K562 (cell line): ENCODE data around the gene SRPK1. TPM values are rescaled to one million over a fixed set of nuclear protein-coding genes. Genes with fewer than 3 reads are reported as not detected.

ENCODE experiments used
- ATAC-seq: fragments of 200-7000 bp; cut with Tn5 transposase; 3 replicates; pipeline ENCODE4 v1.9.1; 2020; ENCODE audit warnings: moderate library complexity
- BruUV-seq: library from RNA; stranded (reverse); fragments of 400-500 nt; replicated peaks from 2 replicates; lab custom pipeline; 2021; lab: Mats Ljungman, UMichigan
- CTCF ChIA-PET: fragments of 300-600 bp; formaldehyde crosslinking; extraction: SDS; loops from one replicate; lab custom pipeline; 2021; ENCODE audit warnings: low intra/inter-chr PET ratio; lab: Yijun Ruan, JAX
- POLR2A ChIA-PET: fragments of 300-600, 350-650 bp; sonication (Branson Sonifier 250); formaldehyde crosslinking; extraction: SDS; loops from one replicate; lab custom pipeline; 2021; ENCODE audit warnings: antibody characterized with exemption, inconsistent platforms; lab: Yijun Ruan, JAX
- DNase-seq, 4 experiments: peaks; one replicate each; pipeline versions ENCODE4 v3.0.0 to v3.0.0-alpha.2; 2011 to 2018; ENCODE audit warnings: low spot score in 3 of 4, mixed read lengths in 3 of 4; ENCODE audit errors: extremely low read depth in 1 of 4
- FAIRE-seq: peaks from 2 replicates; lab custom pipeline; 2011; peaks lifted over from hg19 to GRCh38; lab: Jason Lieb, UNC
- H2AFZ ChIP-seq: 2 replicates; pipeline ENCODE4 v1.6.0; 2011; ENCODE audit warnings: low read depth, low read length, control low read depth, inconsistent platforms
- H3K27ac ChIP-seq: fragments of 200-600 bp; 3 replicates; pipeline ENCODE4 v1.8.0; 2011; ENCODE audit warnings: low read depth, mild to moderate bottlenecking, control low read depth, inconsistent platforms, low read length, moderate library complexity, mixed read lengths; ENCODE audit errors: extremely low read depth
- H3K27me3 ChIP-seq, 2 experiments: fragments of 300-600 bp in 1 of 2; 2 replicates in 1 of 2; 3 replicates in 1 of 2; pipeline versions ENCODE4 v1.6.0 to v1.8.0; 2011; ENCODE audit warnings: inconsistent platforms in 2 of 2, low read length in 2 of 2, mild to moderate bottlenecking in 1 of 2, mixed read lengths in 1 of 2, moderate library complexity in 1 of 2; ENCODE audit not compliant: control insufficient read depth in 2 of 2, insufficient read depth in 2 of 2
- H3K36me3 ChIP-seq: fragments of 300-600 bp; 3 replicates; pipeline ENCODE4 v1.8.0; 2011; ENCODE audit warnings: mild to moderate bottlenecking, low read length, inconsistent platforms; ENCODE audit not compliant: control insufficient read depth, insufficient read depth
- H3K4me1 ChIP-seq, 2 experiments: fragments of 200-600 bp in 1 of 2; replicated peaks in 1 of 2; 2 replicates in 1 of 2; 3 replicates in 1 of 2; pipeline versions ENCODE4 v1.5.1 to v1.8.0; 2011; ENCODE audit warnings: inconsistent platforms in 2 of 2, low read length in 2 of 2, mild to moderate bottlenecking in 1 of 2, mixed read lengths in 1 of 2, moderate library complexity in 1 of 2; ENCODE audit not compliant: control insufficient read depth in 2 of 2, insufficient read depth in 2 of 2
- H3K4me2 ChIP-seq: 2 replicates; pipeline ENCODE4 v1.6.1; 2011; ENCODE audit warnings: low read length, control low read depth, inconsistent platforms, mixed read lengths; ENCODE audit not compliant: insufficient read depth
- H3K4me3 ChIP-seq: fragments of 200-600 bp; sonication (generic), shearing (Covaris generic); 2 replicates; pipeline ENCODE4 v1.5.1; 2016; ENCODE audit warnings: control low read depth, inconsistent platforms
- H3K79me2 ChIP-seq: fragments of 200-600 bp; 3 replicates; pipeline ENCODE4 v1.8.0; 2011; ENCODE audit warnings: low read length, inconsistent platforms; ENCODE audit not compliant: control insufficient read depth, insufficient read depth
- H3K9ac ChIP-seq, 2 experiments: 2 replicates each; pipeline versions ENCODE4 v1.6.0 to v1.6.1; 2011; ENCODE audit warnings: low read depth in 2 of 2, low read length in 2 of 2, control low read depth in 1 of 2, inconsistent platforms in 1 of 2, mild to moderate bottlenecking in 1 of 2, mixed read lengths in 1 of 2; ENCODE audit not compliant: insufficient read depth in 1 of 2
- H3K9me1 ChIP-seq: one replicate; pipeline ENCODE4 v1.6.0; 2011; ENCODE audit warnings: inconsistent platforms, mild to moderate bottlenecking, low read length, moderate library complexity; ENCODE audit not compliant: control insufficient read depth, insufficient read depth
- H3K9me3 ChIP-seq: replicated peaks from 2 replicates; pipeline ENCODE4 v1.5.1; 2011; ENCODE audit warnings: low read depth, low read length, inconsistent platforms; ENCODE audit not compliant: control insufficient read depth, insufficient read depth
- H4K20me1 ChIP-seq: replicated peaks from 2 replicates; pipeline ENCODE4 v1.6.1; 2011; ENCODE audit warnings: low read length, inconsistent platforms, mixed read lengths; ENCODE audit not compliant: control insufficient read depth, insufficient read depth
- JUN ChIP-seq, 2 experiments: sonication (generic) in 1 of 2; formaldehyde crosslinking in 1 of 2; IDR thresholded peaks; 2 replicates each; pipeline versions ENCODE4 v1.6.1 to v1.8.0; 2012 to 2022; ENCODE audit warnings: borderline replicate concordance in 2 of 2, mild to moderate bottlenecking in 2 of 2, improper control_type of control experiment in 1 of 2, low read depth in 1 of 2, low read length in 1 of 2, missing genetic modification reagents in 1 of 2
- SREBF1 ChIP-seq: fragments of 150-350 bp; IDR thresholded peaks from 2 replicates; pipeline ENCODE4 v1.6.1; 2014; ENCODE audit warnings: antibody characterized with exemption, low read depth, low read length, borderline replicate concordance
- TEAD4 ChIP-seq, 2 experiments: sonication (generic) in 1 of 2; formaldehyde crosslinking in 1 of 2; IDR thresholded peaks; 2 replicates each; pipeline versions ENCODE4 v1.6.1 to v1.8.0; 2012 to 2022; ENCODE audit warnings: borderline replicate concordance in 1 of 2, inconsistent platforms in 1 of 2, low read length in 1 of 2, mild to moderate bottlenecking in 1 of 2, missing genetic modification reagents in 1 of 2
- ZNF263 ChIP-seq: sonication (generic); formaldehyde crosslinking; IDR thresholded peaks from 2 replicates; pipeline ENCODE4 v1.8.0; 2022; ENCODE audit warnings: mild to moderate bottlenecking, missing genetic modification reagents, borderline replicate concordance
- ZNF592 ChIP-seq: fragments of 450-650 bp; IDR thresholded peaks from 2 replicates; pipeline ENCODE4 v1.6.1; 2017; ENCODE audit warnings: antibody characterized with exemption, mild to moderate bottlenecking
- WGBS: fragments of 100-300 bp; shearing (Covaris generic); methylation state at CpG from one replicate; pipeline ENCODE4 v1.1.6; 2016; ENCODE audit warnings: low coverage, mixed read lengths; ENCODE audit not compliant: insufficient coverage; ENCODE audit errors: missing lambda C conversion rate; 5-methylcytosine and 5-hydroxymethylcytosine counted together
- in situ Hi-C: fragments of 300-500 bp; cut with MboI; formaldehyde crosslinking; loops from 4 replicates; pipeline ENCODE4 v1.15.0; 2018; ENCODE audit warnings: inconsistent platforms, mixed read lengths
- intact Hi-C: fragments of 100-400 bp; cut with micrococcal nuclease; formaldehyde crosslinking; loops from 2 replicates; pipeline ENCODE4 v1.14.2; 2022
- polyA plus RNA-seq, 8 experiments: library from polyadenylated mRNA; depleted of rRNA in 4 of 8; stranded (reverse) in 5 of 8; unstranded in 3 of 8; fragments of >200 nt; fragmentation: Nextera tagmentation in 2 of 8; fragmentation: Illumina TruSeq in 1 of 8; extraction: Ambion mirVana in 2 of 8; extraction: Trizol in 1 of 8; gene quantifications; 2 replicates each; pipeline versions ENCODE4 v1.2.1 to v1.2.3, GENCODE V29; 2011 to 2014; ENCODE audit warnings: inconsistent platforms in 1 of 8, missing spikeins in 1 of 8
- total RNA-seq, 7 experiments: library from RNA; depleted of rRNA in 6 of 7; stranded (reverse); fragments of >200 nt in 6 of 7; fragmentation: Illumina TruSeq in 2 of 7; extraction: Trizol in 2 of 7; gene quantifications; 2 replicates each; pipeline versions ENCODE4 v1.2.1 to v1.2.3, GENCODE V29; 2011 to 2021; ENCODE audit warnings: low replicate concordance in 1 of 7

The SRPK1 gene
- total and polyA plus RNA-seq, 9 of the 15 experiments (the other 6 are each of a cell fraction or from before 2014, with no cell fraction given), result 99.6 to 185 (median 159) TPM

GRCh38 chr6:35787266-35788218 is 133.4 kb downstream of the SRPK1 start:
- no peak overlapping the region for H3K4me3 ChIP-seq
- peaks cover 0 to 6% of the 10 kb centered on the region in 2 experiments; a peak in 3 of 5 replicates for H3K4me1 ChIP-seq
- peaks cover 52 to 55% of the 10 kb centered on the region in 2 experiments for H3K27me3 ChIP-seq
- H3K4me2 ChIP-seq, result no peak overlapping the region
- H3K9me3 ChIP-seq, result no peaks in the 10 kb centered on the region
- H3K36me3 ChIP-seq, result no peaks in the 10 kb centered on the region
- no peak overlapping the region for H3K27ac ChIP-seq
- H4K20me1 ChIP-seq, result no peaks in the 10 kb centered on the region; the same call in 1 of the 2 replicates
- 4% methylated on average over 13 of the region's 13 CpGs for WGBS
- no peak overlapping the region for H2AFZ ChIP-seq
- ChIA-PET POLR2A (interaction anchor here (0.8 to 3.6 kb wide), 5 partner anchors 10 to 62 kb away, joined by 3 to 48 read pairs (median 5); partner anchors contain the start of genes CLPS and LHFPL5), CTCF (no interaction called here)
- H3K9ac ChIP-seq, result no peak overlapping the region
- no peaks in the 10 kb centered on the region for H3K9me1 ChIP-seq
- no TSS peak for BruUV-seq
- FAIRE-seq, result no peak
- H3K79me2 ChIP-seq, result no peaks in the 10 kb centered on the region
- peak; percentile 41 for ATAC-seq
- DNase-seq, result peak in 3 of 4 experiments; percentile 18 to 27 (median 21)
- TF ChIP-seq JUN (IDR thresholded peaks at IDR 0.05; ENCODE audit: borderline replicate concordance, low read depth, low read length) (no peak), JUN (CRISPR knock-in tag; IDR thresholded peaks at IDR 0.05; ENCODE audit: borderline replicate concordance) (no peak), SREBF1 (no peak), ZNF263 (CRISPR knock-in tag) (peak; percentile 77; the same call in 1 of the 2 replicates), ZNF592 (no peak), TEAD4 (IDR thresholded peaks at IDR 0.05; ENCODE audit: low read length) (no peak), TEAD4 (CRISPR knock-in tag; IDR thresholded peaks at IDR 0.05; ENCODE audit: borderline replicate concordance) (peak; percentile 12; the same call in 1 of the 2 replicates)
- in situ Hi-C loops (no loop called here), intact Hi-C loops (loop anchor here (1.0 kb wide), 1 partner anchor 11 kb away; no protein-coding TSS in a partner anchor)
